H9 (cell line): ENCODE data around the gene ZC3H12C. TPM values are rescaled to one million over a fixed set of nuclear protein-coding genes. Genes with fewer than 3 reads are reported as not detected.
"Not testable (repeated sequence)": the region's sequence is repeated elsewhere in the genome, so short reads cannot be mapped to it uniquely, and the experiment has no call there.

Experiments
- DNase-seq: peaks from one replicate; pipeline ENCODE4 v3.0.0-alpha.2; 2017
- H2AFZ ChIP-seq: one replicate; pipeline ENCODE4 v1.6.1; 2013; ENCODE audit warnings: mild to moderate bottlenecking, low read length, control low read depth, moderate library complexity
- H2AK5ac ChIP-seq: 2 replicates; pipeline ENCODE4 v1.6.1; 2013; ENCODE audit warnings: low read length, control low read depth, mixed read lengths; ENCODE audit not compliant: insufficient read length
- H2BK120ac ChIP-seq: one replicate; pipeline ENCODE4 v1.6.1; 2013; ENCODE audit warnings: low read depth, mild to moderate bottlenecking, low read length, control low read depth, inconsistent platforms; ENCODE audit not compliant: poor library complexity, severe bottlenecking
- H2BK12ac ChIP-seq: 2 replicates; pipeline ENCODE4 v1.6.1; 2013; ENCODE audit warnings: low read length, control low read depth, mixed read lengths, low read depth; ENCODE audit not compliant: insufficient read length
- H2BK15ac ChIP-seq: 2 replicates; pipeline ENCODE4 v1.6.1; 2013; ENCODE audit warnings: low read depth, low read length, control low read depth
- H2BK20ac ChIP-seq: one replicate; pipeline ENCODE4 v1.6.1; 2013; ENCODE audit warnings: low read depth, mild to moderate bottlenecking, low read length, control low read depth, inconsistent platforms; ENCODE audit not compliant: poor library complexity, severe bottlenecking
- H2BK5ac ChIP-seq: 2 replicates; pipeline ENCODE4 v1.6.1; 2013; ENCODE audit warnings: low read length, control low read depth, mixed read lengths; ENCODE audit not compliant: insufficient read length
- H3K14ac ChIP-seq: 2 replicates; pipeline ENCODE4 v1.6.1; 2013; ENCODE audit warnings: low read length, control low read depth; ENCODE audit not compliant: insufficient read depth
- H3K18ac ChIP-seq: 2 replicates; pipeline ENCODE4 v1.6.1; 2013; ENCODE audit warnings: low read depth, mild to moderate bottlenecking, mixed read lengths, low read length, control low read depth; ENCODE audit not compliant: insufficient read length
- H3K23ac ChIP-seq: 2 replicates; pipeline ENCODE4 v1.6.1; 2013; ENCODE audit warnings: low read length, control low read depth, mixed read lengths, low read depth; ENCODE audit not compliant: insufficient read length
- H3K23me2 ChIP-seq: 2 replicates; pipeline ENCODE4 v1.6.1; 2013; ENCODE audit warnings: low read depth, mild to moderate bottlenecking, mixed read lengths, low read length, control low read depth; ENCODE audit not compliant: insufficient read length, poor library complexity, severe bottlenecking
- H3K27ac ChIP-seq: 2 replicates; pipeline ENCODE4 v1.5.1; 2013; ENCODE audit warnings: low read length, control low read depth, mixed read lengths, low read depth; ENCODE audit not compliant: insufficient read length
- H3K27me3 ChIP-seq: 2 replicates; pipeline ENCODE4 v1.6.1; 2013; ENCODE audit warnings: low read length, control low read depth, inconsistent platforms; ENCODE audit not compliant: insufficient read depth
- H3K4ac ChIP-seq: 2 replicates; pipeline ENCODE4 v1.6.1; 2013; ENCODE audit warnings: low read depth, mild to moderate bottlenecking, control low read depth, inconsistent platforms, low read length, moderate library complexity
- H3K4me1 ChIP-seq: 2 replicates; pipeline ENCODE4 v1.6.1; 2013; ENCODE audit warnings: low read length, control low read depth, inconsistent platforms; ENCODE audit not compliant: insufficient read depth
- H3K4me2 ChIP-seq: 2 replicates; pipeline ENCODE4 v1.6.1; 2013; ENCODE audit warnings: low read length, control low read depth, mixed read lengths; ENCODE audit not compliant: insufficient read length, insufficient read depth
- H3K56ac ChIP-seq: 2 replicates; pipeline ENCODE4 v1.6.1; 2013; ENCODE audit warnings: low read depth, mild to moderate bottlenecking, mixed read lengths, low read length, control low read depth; ENCODE audit not compliant: insufficient read length
- H3K79me1 ChIP-seq: 2 replicates; pipeline ENCODE4 v1.6.1; 2013; ENCODE audit warnings: low read depth, mild to moderate bottlenecking, moderate library complexity, low read length, control low read depth, inconsistent platforms; ENCODE audit not compliant: insufficient read depth, poor library complexity, severe bottlenecking
- H3K79me2 ChIP-seq: 2 replicates; pipeline ENCODE4 v1.6.1; 2013; ENCODE audit warnings: low read length, control low read depth, inconsistent platforms; ENCODE audit not compliant: insufficient read depth
- H3K9ac ChIP-seq: 2 replicates; pipeline ENCODE4 v1.6.1; 2013; ENCODE audit warnings: low read length, control low read depth, mixed read lengths; ENCODE audit not compliant: insufficient read length; ENCODE audit errors: extremely low read depth
- H3K9me3 ChIP-seq: one replicate; pipeline ENCODE4 v1.6.1; 2013; ENCODE audit warnings: low read depth, low read length, inconsistent platforms; ENCODE audit not compliant: control insufficient read depth
- H3T11ph ChIP-seq: one replicate; pipeline ENCODE4 v1.6.1; 2013; ENCODE audit warnings: mild to moderate bottlenecking, low read length, control low read depth, inconsistent platforms
- H4K20me1 ChIP-seq: one replicate; pipeline ENCODE4 v1.6.1; 2013; ENCODE audit not compliant: control insufficient read depth, insufficient read length, insufficient read depth
- H4K5ac ChIP-seq: 2 replicates; pipeline ENCODE4 v1.6.1; 2013; ENCODE audit warnings: low read depth, mild to moderate bottlenecking, mixed read lengths, low read length, control low read depth; ENCODE audit not compliant: insufficient read length
- H4K8ac ChIP-seq: replicated peaks from 2 replicates; pipeline ENCODE4 v1.6.1; 2013; ENCODE audit warnings: low read length, control low read depth, mixed read lengths, low read depth; ENCODE audit not compliant: insufficient read length
- H4K91ac ChIP-seq: 2 replicates; pipeline ENCODE4 v1.6.1; 2013; ENCODE audit warnings: low read depth, mild to moderate bottlenecking, moderate library complexity, mixed read lengths, low read length, control low read depth; ENCODE audit not compliant: insufficient read length
- H3K27ac Mint-ChIP-seq, 3 experiments: 2 replicates in 2 of 3; 3 replicates in 1 of 3; pipeline ENCODE4 v1.8.0; 2020 to 2021; ENCODE audit warnings: mixed read lengths in 3 of 3, mild to moderate bottlenecking in 1 of 3, moderate library complexity in 1 of 3
- H3K27me3 Mint-ChIP-seq: 2 replicates; pipeline ENCODE4 v1.8.0; 2021; ENCODE audit warnings: low read depth, mild to moderate bottlenecking, moderate library complexity, mixed read lengths
- H3K36me3 Mint-ChIP-seq, 3 experiments: 2 replicates in 2 of 3; 3 replicates in 1 of 3; pipeline ENCODE4 v1.8.0; 2020 to 2021; ENCODE audit warnings: low read depth in 3 of 3, mixed read lengths in 3 of 3; ENCODE audit not compliant: insufficient read depth in 1 of 3
- H3K4me1 Mint-ChIP-seq, 2 experiments: 2 replicates each; pipeline ENCODE4 v1.8.0; 2020; ENCODE audit warnings: mixed read lengths in 2 of 2
- H3K4me3 Mint-ChIP-seq, 2 experiments: 2 replicates in 1 of 2; 3 replicates in 1 of 2; pipeline ENCODE4 v1.8.0; 2020 to 2021; ENCODE audit warnings: mild to moderate bottlenecking in 2 of 2, mixed read lengths in 2 of 2, moderate library complexity in 1 of 2
- H3K9me3 Mint-ChIP-seq, 2 experiments: 2 replicates in 1 of 2; 3 replicates in 1 of 2; pipeline ENCODE4 v1.8.0; 2020; ENCODE audit warnings: mild to moderate bottlenecking in 2 of 2, mixed read lengths in 2 of 2, moderate library complexity in 1 of 2
- WGBS: extraction: QIAGEN DNeasy Blood & Tissue Kit; methylation state at CpG from one replicate; pipeline ENCODE4 v1.1.7; 2013; ENCODE audit warnings: missing lambda C conversion rate, low lambda C conversion rate, mixed read lengths; ENCODE audit not compliant: insufficient read length; ENCODE audit errors: extremely low coverage; 5-methylcytosine and 5-hydroxymethylcytosine counted together
- total RNA-seq: library from RNA; stranded (reverse); gene quantifications from 2 replicates; pipeline ENCODE4 v1.2.1, GENCODE V29; 2021

The ZC3H12C gene
- total RNA-seq, 1 experiment from 2014 or later, result 4.8 TPM

DNA sequence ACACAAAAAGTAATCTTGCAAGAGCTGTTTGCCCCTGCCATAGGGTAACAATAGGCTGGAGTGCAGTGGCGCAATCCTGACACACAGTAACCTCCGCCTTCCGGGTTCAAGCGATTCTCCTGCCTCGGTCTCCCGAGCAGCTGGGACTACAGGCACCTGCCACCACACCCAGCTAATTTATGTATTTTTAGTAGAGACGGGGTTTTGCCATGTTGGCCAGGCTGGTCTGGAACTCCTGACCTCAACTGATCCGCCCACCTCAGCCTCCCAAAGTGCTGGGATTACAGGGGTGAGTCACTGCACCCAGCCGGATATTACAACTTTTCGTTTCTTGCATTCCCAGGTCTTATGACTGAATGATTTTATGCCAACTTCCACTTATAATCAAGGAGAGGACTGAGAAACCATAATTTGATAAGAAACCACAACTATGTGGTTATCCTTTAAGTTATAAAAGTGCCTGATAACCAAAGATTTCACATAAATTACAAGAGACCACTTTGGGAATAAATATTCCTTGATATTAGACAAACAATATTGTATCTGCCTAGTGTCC is 101.1 kb downstream of the ZC3H12C start:
- H3K23me2 ChIP-seq, H2BK12ac ChIP-seq, H4K5ac ChIP-seq, H3K27me3 Mint-ChIP-seq, H3T11ph ChIP-seq, H3K4me3 Mint-ChIP-seq, H3K56ac ChIP-seq, H2BK15ac ChIP-seq, H3K4ac ChIP-seq, DNase-seq, H2AK5ac ChIP-seq, H3K79me2 ChIP-seq, H2BK120ac ChIP-seq, H3K4me1 Mint-ChIP-seq, H3K36me3 Mint-ChIP-seq, H4K20me1 ChIP-seq, H3K18ac ChIP-seq, H2BK5ac ChIP-seq, H3K4me1 ChIP-seq, H3K79me1 ChIP-seq, H3K27me3 ChIP-seq, H4K91ac ChIP-seq, H3K27ac ChIP-seq, H3K9me3 ChIP-seq, H3K23ac ChIP-seq, H3K27ac Mint-ChIP-seq, H2BK20ac ChIP-seq, H2AFZ ChIP-seq, H3K4me2 ChIP-seq, H4K8ac ChIP-seq, H3K9me3 Mint-ChIP-seq, H3K14ac ChIP-seq, H3K9ac ChIP-seq: not testable (repeated sequence)
- no CpG with 5 or more reads among the region's 10 CpGs for WGBS
